ENCODE results near the gene HS3ST4. TPM values are rescaled to one million over a fixed set of nuclear protein-coding genes. Genes with fewer than 3 reads are reported as not detected.

The HS3ST4 gene
- polyA plus RNA-seq, 1 donor (not counting 4 experiments of a cell fraction or from before 2014, with no cell fraction given): not detected

GRCh38 chr16:26070302-26071100 lies 378.7 kb downstream of the HS3ST4 start:
- H3K4me3 ChIP-seq (ENCODE audit: control insufficient read depth in 2 of 3, extremely low read depth in 1 of 3, insufficient read depth in 2 of 3, low read depth in 1 of 3, low read length in 3 of 3): no peak overlapping the region
- H4K20me1 ChIP-seq (ENCODE audit: control insufficient read depth, extremely low read depth, insufficient read depth, low read length): no peaks in the 10 kb centered on the region
- H3K4me2 ChIP-seq (ENCODE audit: control insufficient read depth, extremely low read depth, insufficient read depth, low read depth, low read length): no peak overlapping the region
- no peaks in the 10 kb centered on the region for H3K9me1 ChIP-seq (ENCODE audit: control insufficient read depth, extremely low read depth, insufficient read depth, low read length)
- no peak overlapping the region for H2AFZ ChIP-seq (ENCODE audit: control insufficient read depth, low read length)
- no peak overlapping the region for H3K27ac ChIP-seq (ENCODE audit: control insufficient read depth, insufficient read depth, low read length)
- dilution Hi-C loops (cut with MboI; ENCODE audit: extremely low pct_ligation_motif_present, low sequenced_read_pairs): no loop called here
- no peaks in the 10 kb centered on the region for H3K36me3 ChIP-seq (ENCODE audit: control insufficient read depth in 2 of 2, extremely low read depth in 1 of 2, insufficient read depth in 2 of 2, low read length in 2 of 2)
- peaks cover 1% of the 10 kb centered on the region for H3K9me3 ChIP-seq (ENCODE audit: control insufficient read depth, low read depth, low read length)
- H3K79me2 ChIP-seq (ENCODE audit: control insufficient read depth, insufficient read depth, low read length): no peaks in the 10 kb centered on the region
- no peak for FAIRE-seq
- H3K4me1 ChIP-seq (ENCODE audit: control insufficient read depth, extremely low read depth, insufficient read depth, low read length): no peaks in the 10 kb centered on the region
- no peak for DNase-seq (ENCODE audit: low read depth, low spot score)
- no peaks in the 10 kb centered on the region for H3K27me3 ChIP-seq (ENCODE audit: control insufficient read depth, extremely low read depth, insufficient read depth, low read length)
- no peak overlapping the region for H3K9ac ChIP-seq (ENCODE audit: control insufficient read depth, extremely low read depth, insufficient read depth, low read length)
- TF ChIP-seq CTCF (optimal IDR thresholded peaks at IDR 0.05 in 1 of 3, IDR thresholded peaks at IDR 0.05 in 1 of 3, conservative IDR thresholded peaks at IDR 0.05 in 1 of 3; ENCODE audit: extremely low read depth in 1 of 3, insufficient read depth in 2 of 3, low read length in 3 of 3) (no peak), EZH2 (IDR thresholded peaks at IDR 0.05; ENCODE audit: low read length) (no peak)

- Histone ChIP-seq H3K27ac (ENCODE audit: control insufficient read depth, insufficient read depth, low read length) (no peak overlapping the region), H3K36me3 (ENCODE audit: control insufficient read depth in 2 of 2, extremely low read depth in 1 of 2, insufficient read depth in 2 of 2, low read length in 2 of 2) (no peaks in the 10 kb centered on the region), H2AFZ (ENCODE audit: control insufficient read depth, low read length) (no peak overlapping the region), H3K4me1 (ENCODE audit: control insufficient read depth, extremely low read depth, insufficient read depth, low read length) (no peaks in the 10 kb centered on the region), H3K27me3 (ENCODE audit: control insufficient read depth, extremely low read depth, insufficient read depth, low read length) (no peaks in the 10 kb centered on the region), H3K9me3 (ENCODE audit: control insufficient read depth, low read depth, low read length) (peaks cover 1% of the 10 kb centered on the region), H3K79me2 (ENCODE audit: control insufficient read depth, insufficient read depth, low read length) (no peaks in the 10 kb centered on the region), H3K4me3 (ENCODE audit: control insufficient read depth in 2 of 3, extremely low read depth in 1 of 3, insufficient read depth in 2 of 3, low read depth in 1 of 3, low read length in 3 of 3) (no peak overlapping the region), H3K9me1 (ENCODE audit: control insufficient read depth, extremely low read depth, insufficient read depth, low read length) (no peaks in the 10 kb centered on the region), H3K9ac (ENCODE audit: control insufficient read depth, extremely low read depth, insufficient read depth, low read length) (no peak overlapping the region), H4K20me1 (ENCODE audit: control insufficient read depth, extremely low read depth, insufficient read depth, low read length) (no peaks in the 10 kb centered on the region), H3K4me2 (ENCODE audit: control insufficient read depth, extremely low read depth, insufficient read depth, low read depth, low read length) (no peak overlapping the region)
- TF ChIP-seq CTCF (optimal IDR thresholded peaks at IDR 0.05 in 1 of 3, IDR thresholded peaks at IDR 0.05 in 1 of 3, conservative IDR thresholded peaks at IDR 0.05 in 1 of 3; ENCODE audit: extremely low read depth in 1 of 3, insufficient read depth in 2 of 3, low read length in 3 of 3): no peak
- no peak for TF ChIP-seq EZH2 (IDR thresholded peaks at IDR 0.05; ENCODE audit: low read length)
- DNase-seq (ENCODE audit: low read depth, low spot score) (no peak), FAIRE-seq (no peak)
- dilution Hi-C loops (cut with MboI; ENCODE audit: extremely low pct_ligation_motif_present, low sequenced_read_pairs): no loop called here
Observed at GRCh38 chr16:26071101-26071866, 379.5 kb downstream of the HS3ST4 start.
